Activated CD8-positive, alpha-beta T cell treated with anti-CD3 and anti-CD28 coated beads for 36 hours (primary cell): ENCODE data around the gene DNAH9. TPM values are rescaled to one million over a fixed set of nuclear protein-coding genes. Genes with fewer than 3 reads are reported as not detected.

Source experiments
- ATAC-seq: fragments of 200-7000 bp; cut with Tn5 transposase; one replicate; pipeline ENCODE4 v1.10.0; 2021; ENCODE audit warnings: mild to moderate bottlenecking, moderate library complexity
- CTCF ChIA-PET: fragments of 350-600 bp; sonication (Branson Sonifier 250); formaldehyde crosslinking; loops from one replicate; lab custom pipeline; 2021; ENCODE audit warnings: antibody characterized with exemption; lab: Charles Lee
- POLR2A ChIA-PET: fragments of 350-600 bp; sonication (Branson Sonifier 250); formaldehyde crosslinking; loops from one replicate; lab custom pipeline; 2021; ENCODE audit warnings: antibody characterized with exemption; lab: Charles Lee
- DNase-seq: peaks from one replicate; pipeline ENCODE4 v3.0.0-alpha.2; 2020
- H3K27ac Mint-ChIP-seq: one replicate; pipeline ENCODE4 v1.8.0; 2021; ENCODE audit warnings: mild to moderate bottlenecking, mixed read lengths
- H3K27me3 Mint-ChIP-seq: one replicate; pipeline ENCODE4 v1.8.0; 2021; ENCODE audit warnings: mixed read lengths
- H3K36me3 Mint-ChIP-seq: one replicate; pipeline ENCODE4 v1.8.0; 2021; ENCODE audit warnings: low read depth, mixed read lengths
- H3K4me1 Mint-ChIP-seq: one replicate; pipeline ENCODE4 v1.8.0; 2021; ENCODE audit warnings: low read depth, mixed read lengths
- H3K4me3 Mint-ChIP-seq: one replicate; pipeline ENCODE4 v1.8.0; 2021; ENCODE audit warnings: mild to moderate bottlenecking, moderate library complexity, mixed read lengths
- H3K9me3 Mint-ChIP-seq: one replicate; pipeline ENCODE4 v1.8.0; 2021; ENCODE audit warnings: mixed read lengths
- intact Hi-C: fragments of 100-400 bp; cut with micrococcal nuclease; formaldehyde crosslinking; loops from one replicate; pipeline ENCODE4 v1.10.0; 2022
- total RNA-seq, 2 experiments: library from RNA; stranded (reverse); gene quantifications; one replicate each; pipeline ENCODE4 v1.2.3, GENCODE V29; 2021
- TF ChIP-seq, protein P1 (sequence below): fragments of 200-600 bp; IDR thresholded peaks from one replicate; pipeline ENCODE4 v1.8.0; 2022; ENCODE audit warnings: antibody characterized with exemption, mild to moderate bottlenecking

Gene DNAH9
- total RNA-seq, 2 experiments from 2014 or later = not detected

DNA sequence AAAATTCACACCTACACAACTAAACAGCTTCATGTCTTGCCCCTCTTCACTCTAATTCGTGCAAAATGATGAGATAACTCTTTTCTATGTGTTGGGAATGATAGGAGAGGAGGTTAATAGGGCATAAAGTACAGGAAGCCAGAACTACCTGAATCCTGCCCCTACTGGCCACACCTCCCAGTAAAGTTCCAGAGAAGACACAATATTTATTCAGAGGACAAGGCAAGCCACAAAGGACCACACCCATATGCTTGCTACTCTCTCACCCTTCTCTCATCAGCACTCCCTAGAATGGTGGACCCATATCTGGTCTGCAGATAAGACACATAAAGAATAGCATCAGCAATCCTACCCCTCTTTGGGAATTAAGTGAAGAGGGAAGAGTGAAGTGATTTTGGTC lies 324.4 kb downstream of the DNAH9 start:
- Mint-ChIP-seq H3K4me1 (no peaks in the 10 kb centered on the region), H3K36me3 (no peaks in the 10 kb centered on the region), H3K27me3 (peaks cover 5% of the 10 kb centered on the region), H3K27ac (no peak overlapping the region), H3K4me3 (no peak overlapping the region), H3K9me3 (peaks cover 4% of the 10 kb centered on the region)
- ATAC-seq (no peak), DNase-seq (no peak)
- ChIA-PET CTCF (no interaction called here), POLR2A (no interaction called here)
- intact Hi-C loops = no loop called here
- TF ChIP-seq, protein P1, sequence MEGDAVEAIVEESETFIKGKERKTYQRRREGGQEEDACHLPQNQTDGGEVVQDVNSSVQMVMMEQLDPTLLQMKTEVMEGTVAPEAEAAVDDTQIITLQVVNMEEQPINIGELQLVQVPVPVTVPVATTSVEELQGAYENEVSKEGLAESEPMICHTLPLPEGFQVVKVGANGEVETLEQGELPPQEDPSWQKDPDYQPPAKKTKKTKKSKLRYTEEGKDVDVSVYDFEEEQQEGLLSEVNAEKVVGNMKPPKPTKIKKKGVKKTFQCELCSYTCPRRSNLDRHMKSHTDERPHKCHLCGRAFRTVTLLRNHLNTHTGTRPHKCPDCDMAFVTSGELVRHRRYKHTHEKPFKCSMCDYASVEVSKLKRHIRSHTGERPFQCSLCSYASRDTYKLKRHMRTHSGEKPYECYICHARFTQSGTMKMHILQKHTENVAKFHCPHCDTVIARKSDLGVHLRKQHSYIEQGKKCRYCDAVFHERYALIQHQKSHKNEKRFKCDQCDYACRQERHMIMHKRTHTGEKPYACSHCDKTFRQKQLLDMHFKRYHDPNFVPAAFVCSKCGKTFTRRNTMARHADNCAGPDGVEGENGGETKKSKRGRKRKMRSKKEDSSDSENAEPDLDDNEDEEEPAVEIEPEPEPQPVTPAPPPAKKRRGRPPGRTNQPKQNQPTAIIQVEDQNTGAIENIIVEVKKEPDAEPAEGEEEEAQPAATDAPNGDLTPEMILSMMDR = no peak

DNA sequence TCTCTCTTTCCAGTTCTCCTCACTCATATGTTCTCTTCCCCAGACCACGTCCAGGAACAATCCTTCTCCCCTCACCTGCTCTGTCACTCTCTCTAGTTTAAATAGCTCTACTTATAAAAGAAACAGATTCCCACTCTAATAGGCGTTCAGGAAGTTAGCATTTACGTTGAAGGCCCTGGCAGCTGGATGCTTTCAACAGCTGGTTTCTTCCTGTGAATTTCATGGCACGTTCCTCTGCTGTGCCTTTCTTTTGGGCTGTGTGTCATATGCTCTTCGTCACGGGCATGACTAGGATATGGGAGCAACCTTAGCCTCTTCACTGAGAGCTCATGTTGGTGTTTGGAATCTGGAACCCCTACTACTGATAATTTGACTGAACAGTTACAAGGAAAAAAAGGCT lies 325.8 kb downstream of the DNAH9 start:
- ChIA-PET POLR2A (interaction anchor here (0.6 kb wide), 1 partner anchor 67 kb away, joined by 3 read pairs; no protein-coding TSS in a partner anchor), CTCF (interaction anchor here (0.8 kb wide), 1 partner anchor 12 kb away, joined by 3 read pairs; no protein-coding TSS in a partner anchor)
- H3K27me3 Mint-ChIP-seq = peaks cover 6% of the 10 kb centered on the region
- TF ChIP-seq, protein P1 = no peak
- intact Hi-C loops = no loop called here
- H3K4me1 Mint-ChIP-seq = no peaks in the 10 kb centered on the region
- DNase-seq = no peak
- no peaks in the 10 kb centered on the region for H3K9me3 Mint-ChIP-seq
- H3K36me3 Mint-ChIP-seq = no peaks in the 10 kb centered on the region
- H3K4me3 Mint-ChIP-seq = no peak overlapping the region
- no peak for ATAC-seq
- no peak overlapping the region for H3K27ac Mint-ChIP-seq

DNA sequence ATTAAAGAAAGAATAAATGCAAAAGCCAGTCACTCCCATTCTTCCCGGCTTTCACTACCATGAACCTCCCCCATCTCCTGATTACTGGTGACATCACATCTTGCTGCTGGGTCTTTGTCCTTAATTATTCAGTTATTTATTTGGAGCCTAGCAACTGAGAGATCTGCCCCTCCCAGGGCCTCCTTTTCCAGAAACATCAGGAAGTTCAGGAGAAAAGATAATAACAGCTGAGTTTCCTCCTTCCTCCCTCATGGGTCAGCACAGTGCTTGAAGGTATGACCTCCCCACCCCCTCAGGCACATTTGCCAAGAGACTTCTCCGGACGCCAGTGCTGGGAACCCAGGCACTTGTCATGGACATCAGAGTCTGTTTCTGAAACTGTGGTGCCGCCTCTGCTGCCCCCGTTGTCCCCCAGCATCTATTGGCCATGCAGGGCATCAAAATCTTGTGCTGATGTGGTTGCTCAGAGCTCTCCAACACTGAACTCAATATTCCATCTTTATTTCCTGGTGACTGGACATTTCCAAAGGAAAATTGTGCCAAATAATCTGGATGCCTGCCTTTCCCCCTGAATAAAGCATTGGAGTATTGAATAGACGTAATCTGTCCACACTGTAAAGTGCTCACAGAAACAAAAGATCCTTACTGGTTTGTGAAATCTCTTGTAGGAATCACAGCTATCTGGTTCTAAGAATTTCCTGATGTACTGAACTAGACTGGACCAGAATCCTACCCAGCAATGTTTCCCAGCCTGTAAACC lies 327.2 kb downstream of the DNAH9 start:
- intact Hi-C loops = no loop called here
- no peaks in the 10 kb centered on the region for H3K36me3 Mint-ChIP-seq
- H3K9me3 Mint-ChIP-seq = no peaks in the 10 kb centered on the region
- TF ChIP-seq, protein P1 = no peak
- no peaks in the 10 kb centered on the region for H3K4me1 Mint-ChIP-seq
- H3K27ac Mint-ChIP-seq = no peak overlapping the region
- ATAC-seq (no peak), DNase-seq (no peak)
- POLR2A ChIA-PET = no interaction called here
- no peak overlapping the region for H3K4me3 Mint-ChIP-seq
- peaks cover 6% of the 10 kb centered on the region for H3K27me3 Mint-ChIP-seq
- CTCF ChIA-PET = no interaction called here

DNA sequence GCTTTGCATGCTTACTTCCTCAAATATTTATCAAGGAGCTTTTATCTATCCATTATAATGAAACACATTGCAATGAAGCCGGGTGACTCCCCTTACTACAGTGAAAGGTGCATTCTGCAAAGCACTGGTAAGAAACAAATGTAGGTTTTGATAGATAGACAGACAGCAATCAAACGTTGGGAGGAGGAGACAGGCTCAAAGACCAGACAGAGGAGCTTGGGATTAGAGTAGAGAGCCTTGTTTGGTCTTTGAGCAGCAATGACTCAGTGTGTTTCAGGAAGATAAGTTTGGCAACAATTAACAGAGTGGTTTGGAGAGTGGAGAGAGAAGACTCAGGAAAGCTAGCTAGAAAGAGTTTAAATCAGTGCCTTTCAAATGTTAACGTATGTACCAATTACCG lies 330.2 kb downstream of the DNAH9 start:
- intact Hi-C loops = no loop called here
- no peaks in the 10 kb centered on the region for H3K9me3 Mint-ChIP-seq
- no peaks in the 10 kb centered on the region for H3K4me1 Mint-ChIP-seq
- H3K27ac Mint-ChIP-seq = no peak overlapping the region
- ChIA-PET POLR2A (no interaction called here), CTCF (no interaction called here)
- ATAC-seq (no peak), DNase-seq (no peak)
- TF ChIP-seq, protein P1 = no peak
- H3K27me3 Mint-ChIP-seq = peaks cover 6% of the 10 kb centered on the region
- H3K36me3 Mint-ChIP-seq = no peaks in the 10 kb centered on the region
- no peak overlapping the region for H3K4me3 Mint-ChIP-seq

DNA sequence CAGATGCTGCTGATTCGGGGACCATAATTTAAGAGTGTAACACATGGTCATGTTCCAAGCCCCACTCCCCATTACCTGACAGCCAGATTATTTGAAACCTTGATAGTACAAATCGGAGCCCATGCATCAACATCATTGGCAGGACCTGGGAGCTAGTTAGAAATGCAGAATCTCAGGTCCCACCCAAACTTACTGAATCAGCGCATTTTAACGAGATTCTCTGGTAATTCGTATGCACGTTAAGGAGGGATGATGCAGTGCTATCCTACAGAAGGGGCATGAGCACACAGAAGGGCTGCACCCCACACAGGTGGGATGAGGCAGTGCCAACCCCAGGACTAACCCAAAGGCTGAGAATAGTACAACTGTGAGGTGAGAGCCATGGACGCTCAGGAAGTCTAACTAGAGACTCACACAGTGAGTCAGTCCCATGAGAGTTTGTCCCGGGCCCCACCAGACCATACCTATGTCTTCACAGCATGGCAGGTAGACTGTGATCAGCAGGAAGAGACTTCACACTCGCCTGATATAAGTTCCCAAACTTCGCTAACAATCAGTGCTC lies 334.1 kb downstream of the DNAH9 start:
- ATAC-seq (no peak), DNase-seq (no peak)
- no peak overlapping the region for H3K27ac Mint-ChIP-seq
- ChIA-PET CTCF (no interaction called here), POLR2A (no interaction called here)
- TF ChIP-seq, protein P1 = no peak
- H3K4me3 Mint-ChIP-seq = no peak overlapping the region
- no peaks in the 10 kb centered on the region for H3K4me1 Mint-ChIP-seq
- no peaks in the 10 kb centered on the region for H3K36me3 Mint-ChIP-seq
- no peaks in the 10 kb centered on the region for H3K9me3 Mint-ChIP-seq
- H3K27me3 Mint-ChIP-seq = peaks cover 6% of the 10 kb centered on the region
- intact Hi-C loops = no loop called here
